ENCODE measurements around the gene NEDD8.

Gene NEDD8

DNA sequence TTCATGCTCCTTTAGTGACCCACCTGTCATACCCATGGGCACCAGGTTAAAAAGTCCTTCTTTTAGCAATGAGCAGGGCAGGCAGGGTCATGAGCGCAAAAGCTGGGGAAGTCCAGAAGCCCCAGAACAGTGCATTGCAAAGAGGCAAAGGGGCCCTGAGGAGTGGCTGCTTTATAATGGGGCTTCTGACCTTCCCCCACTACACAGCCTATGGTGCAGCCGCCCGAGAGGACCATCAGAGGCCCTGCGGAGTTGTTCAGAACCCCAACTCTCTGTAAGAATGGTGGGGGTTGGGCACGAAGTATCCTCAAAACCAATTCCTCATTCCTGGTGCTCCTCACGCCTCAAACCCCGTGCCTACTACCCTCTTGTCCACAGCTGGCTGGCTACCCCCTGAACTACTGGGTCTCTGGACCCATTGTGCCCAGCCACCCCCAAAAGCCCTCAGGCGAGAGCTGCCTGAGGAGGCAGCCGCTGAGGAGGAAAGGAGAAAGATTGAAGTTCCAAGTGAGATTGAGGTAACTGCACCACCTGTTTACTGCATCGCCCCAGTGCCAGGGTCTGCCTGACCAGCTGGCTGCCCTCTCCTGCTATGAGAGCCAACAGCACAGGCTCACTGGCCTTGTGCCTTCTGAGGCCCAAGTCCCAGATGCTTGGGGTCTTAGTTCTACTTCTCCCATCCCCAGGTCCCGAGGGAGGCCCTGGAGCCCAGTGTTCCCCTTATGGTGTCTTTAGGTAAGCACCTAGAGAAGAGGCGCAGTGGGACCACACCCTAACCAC is 53.6 kb downstream of the NEDD8 start:
- TF ChIP-seq, protein P1, sequence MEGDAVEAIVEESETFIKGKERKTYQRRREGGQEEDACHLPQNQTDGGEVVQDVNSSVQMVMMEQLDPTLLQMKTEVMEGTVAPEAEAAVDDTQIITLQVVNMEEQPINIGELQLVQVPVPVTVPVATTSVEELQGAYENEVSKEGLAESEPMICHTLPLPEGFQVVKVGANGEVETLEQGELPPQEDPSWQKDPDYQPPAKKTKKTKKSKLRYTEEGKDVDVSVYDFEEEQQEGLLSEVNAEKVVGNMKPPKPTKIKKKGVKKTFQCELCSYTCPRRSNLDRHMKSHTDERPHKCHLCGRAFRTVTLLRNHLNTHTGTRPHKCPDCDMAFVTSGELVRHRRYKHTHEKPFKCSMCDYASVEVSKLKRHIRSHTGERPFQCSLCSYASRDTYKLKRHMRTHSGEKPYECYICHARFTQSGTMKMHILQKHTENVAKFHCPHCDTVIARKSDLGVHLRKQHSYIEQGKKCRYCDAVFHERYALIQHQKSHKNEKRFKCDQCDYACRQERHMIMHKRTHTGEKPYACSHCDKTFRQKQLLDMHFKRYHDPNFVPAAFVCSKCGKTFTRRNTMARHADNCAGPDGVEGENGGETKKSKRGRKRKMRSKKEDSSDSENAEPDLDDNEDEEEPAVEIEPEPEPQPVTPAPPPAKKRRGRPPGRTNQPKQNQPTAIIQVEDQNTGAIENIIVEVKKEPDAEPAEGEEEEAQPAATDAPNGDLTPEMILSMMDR (IDR thresholded peaks at IDR 0.05; ENCODE audit: low read depth, low read length) = no peak
- no peak overlapping the region for H3K4me3 ChIP-seq (ENCODE audit: low read depth, low read length)

DNA sequence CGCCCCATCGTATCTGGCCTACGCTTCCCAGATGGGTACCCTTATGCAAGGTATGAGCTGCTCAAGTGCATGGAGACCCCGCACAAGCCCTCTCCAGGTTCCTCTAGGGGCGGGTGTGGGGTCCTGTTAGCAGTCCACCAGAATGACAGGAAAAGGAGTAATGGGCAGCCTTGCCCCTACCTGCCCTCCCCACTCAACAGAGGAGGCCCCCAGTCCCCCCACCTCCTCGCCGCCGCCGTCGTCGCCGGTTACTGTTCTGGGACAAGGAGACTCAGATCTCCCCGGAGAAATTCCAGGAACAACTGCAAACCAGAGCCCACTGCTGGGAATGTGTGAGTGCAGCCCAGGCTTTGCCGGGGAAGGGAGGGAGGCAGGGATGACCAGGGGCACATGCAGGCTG is 54.3 kb downstream of the NEDD8 start:
- TF ChIP-seq, protein P1 (IDR thresholded peaks at IDR 0.05; ENCODE audit: low read depth, low read length) = no peak
- no peak overlapping the region for H3K4me3 ChIP-seq (ENCODE audit: low read depth, low read length)

DNA sequence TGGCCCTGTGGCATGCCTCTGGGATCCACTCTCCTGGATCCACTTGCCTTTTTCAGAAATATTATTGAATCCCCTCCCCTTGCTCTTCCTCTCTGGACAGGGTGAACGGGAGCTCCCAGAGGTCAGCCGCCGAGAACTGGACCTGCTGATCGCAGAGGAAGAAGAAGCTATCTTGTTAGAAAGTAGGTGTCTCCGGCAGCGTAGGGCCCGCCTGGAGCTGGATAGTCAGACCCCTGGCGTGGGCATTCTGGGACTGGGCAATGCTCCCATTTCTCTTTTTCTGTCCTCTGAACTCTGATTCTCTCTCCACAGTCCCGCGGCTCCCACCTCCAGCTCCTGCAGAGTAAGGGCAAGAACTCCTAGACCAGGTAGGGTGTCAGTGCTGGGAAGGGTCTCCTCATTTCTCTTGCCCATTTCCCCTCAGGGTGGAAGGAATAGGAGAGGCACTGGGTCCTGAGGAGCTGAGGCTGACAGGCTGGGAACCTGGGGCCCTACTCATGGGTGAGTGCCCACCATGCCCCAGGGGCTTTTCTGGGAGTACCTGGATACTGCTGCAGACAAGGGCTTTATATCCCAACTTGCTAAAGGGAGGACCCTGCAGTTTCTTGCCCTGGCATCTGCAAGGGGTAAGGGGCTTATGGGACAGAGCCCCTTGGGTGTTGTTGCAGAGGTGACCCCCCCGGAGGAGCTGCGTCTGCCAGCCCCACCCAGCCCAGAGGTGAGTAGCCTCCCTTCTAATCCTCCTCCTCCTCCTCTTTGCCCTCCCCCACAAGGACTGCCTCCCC is 54.9 kb downstream of the NEDD8 start:
- TF ChIP-seq, protein P1 (IDR thresholded peaks at IDR 0.05; ENCODE audit: low read depth, low read length) = no peak
- no peak overlapping the region for H3K4me3 ChIP-seq (ENCODE audit: low read depth, low read length)

DNA sequence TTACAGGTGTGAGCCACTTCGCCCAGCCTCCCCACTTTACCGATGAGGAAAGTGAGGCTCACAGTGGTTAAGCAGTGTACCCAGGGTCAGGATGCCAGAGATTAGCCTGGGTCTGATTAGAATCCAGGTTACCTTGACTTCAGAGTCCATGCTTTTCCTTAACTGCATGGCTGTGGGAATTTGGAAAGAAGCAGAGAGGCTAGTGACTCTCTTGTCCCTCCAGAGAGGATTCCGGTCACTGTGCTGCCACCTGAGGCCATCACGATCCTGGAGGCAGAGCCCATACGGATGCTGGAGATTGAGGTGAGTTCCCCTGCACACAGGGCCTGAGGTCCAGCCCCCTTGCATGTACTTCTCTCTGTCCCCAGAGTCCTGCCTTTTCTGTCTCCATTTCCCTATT is 55.6 kb downstream of the NEDD8 start:
- H3K4me3 ChIP-seq (ENCODE audit: low read depth, low read length) = no peak overlapping the region
- TF ChIP-seq, protein P1 (IDR thresholded peaks at IDR 0.05; ENCODE audit: low read depth, low read length) = no peak

DNA sequence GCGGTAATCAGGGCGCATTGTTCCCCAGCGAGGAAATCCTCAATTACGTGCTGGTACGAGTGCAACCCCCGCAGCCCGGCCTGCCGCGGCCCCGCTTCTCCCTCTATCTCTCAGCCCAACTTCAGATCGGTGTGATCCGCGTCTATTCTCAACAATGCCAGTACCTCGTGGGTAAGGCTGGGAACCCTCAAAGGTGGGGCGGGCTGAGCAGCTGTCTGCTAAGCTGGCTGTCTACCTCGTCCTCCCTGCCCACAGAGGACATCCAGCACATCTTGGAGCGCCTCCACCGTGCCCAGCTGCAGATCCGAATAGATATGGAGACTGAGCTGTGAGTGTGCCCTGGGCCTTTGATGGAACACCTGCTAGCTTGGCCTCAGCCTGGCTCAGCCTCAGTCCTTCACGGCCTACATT is 59.3 kb downstream of the NEDD8 start:
- TF ChIP-seq, protein P1 (IDR thresholded peaks at IDR 0.05; ENCODE audit: low read depth, low read length) = no peak
- H3K4me3 ChIP-seq (ENCODE audit: low read depth, low read length) = no peak overlapping the region

DNA sequence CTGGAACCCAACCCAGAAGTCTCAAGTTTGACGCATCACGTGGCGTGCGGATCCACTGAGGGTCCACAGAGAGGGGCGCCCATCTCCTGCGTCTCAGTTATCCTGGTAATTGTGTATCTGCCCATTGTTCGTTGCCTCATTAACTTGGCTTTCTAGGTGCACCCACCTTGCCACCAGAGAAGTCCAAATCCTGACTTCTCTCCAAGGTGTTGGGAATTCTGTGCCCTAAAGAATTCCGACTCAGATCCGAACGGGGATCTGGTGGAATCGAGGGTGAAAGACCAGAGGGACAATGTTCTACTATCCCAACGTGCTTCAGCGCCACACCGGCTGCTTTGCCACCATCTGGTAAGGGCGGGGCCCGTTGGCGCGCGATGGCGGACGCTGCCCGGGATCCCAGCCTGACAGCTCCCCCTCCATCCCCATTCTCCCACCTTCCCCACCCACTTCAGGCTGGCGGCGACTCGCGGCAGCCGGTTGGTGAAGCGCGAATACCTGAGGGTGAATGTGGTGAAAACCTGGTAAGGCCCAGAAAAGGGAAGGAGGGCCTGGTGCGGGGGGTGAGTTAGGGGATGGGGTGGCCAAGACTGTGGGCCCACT is 59.8 kb downstream of the NEDD8 start:
- TF ChIP-seq, protein P1 (IDR thresholded peaks at IDR 0.05; ENCODE audit: low read depth, low read length) = no peak
- no peak overlapping the region for H3K4me3 ChIP-seq (ENCODE audit: low read depth, low read length)

All from WI38 (cell line).